ENCODE measurements around the gene ARL5C. TPM values are rescaled to one million over a fixed set of nuclear protein-coding genes. Genes with fewer than 3 reads are reported as not detected.
A peak's percentile ranks its signal among the peaks of the same experiment; 100 is the strongest.
"Not testable (repeated sequence)": the region's sequence is repeated elsewhere in the genome, so short reads cannot be mapped to it uniquely, and the experiment has no call there.

ARL5C gene
- total RNA-seq, 2 donors from 2014 or later = not detected

GRCh38 chr17:39139161-39139511, 26.8 kb downstream of the ARL5C start:
- TF ChIP-seq CTCF (IDR thresholded peaks at IDR 0.05) = no peak
- Histone ChIP-seq H3K36me3 (no peaks in the 10 kb centered on the region), H3K9me3 (no peaks in the 10 kb centered on the region), H3K27me3 (no peaks in the 10 kb centered on the region), H3K4me1 (peaks cover 0 to 10% of the 10 kb centered on the region in 2 donors), H3K27ac (peak overlapping the region in 1 of 2 donors; percentile 17), H3K4me3 (no peak overlapping the region)
- DNase-seq (ENCODE audit: low spot score) = no peak

- Histone ChIP-seq H3K4me3 (no peak overlapping the region), H3K4me1 (peaks cover 0 to 4% of the 10 kb centered on the region in 2 donors), H3K9me3 (no peaks in the 10 kb centered on the region), H3K27ac (peak overlapping the region in 1 of 2 donors; percentile 17), H3K36me3 (no peaks in the 10 kb centered on the region), H3K27me3 (no peaks in the 10 kb centered on the region)
- no peak for DNase-seq (ENCODE audit: low spot score)
- no peak for TF ChIP-seq CTCF (IDR thresholded peaks at IDR 0.05)
These were observed 27.4 kb downstream of the ARL5C start for GRCh38 chr17:39138431-39139160.

GRCh38 chr17:39134878-39135277, 31.1 kb downstream of the ARL5C start:
- no peak for DNase-seq (ENCODE audit: low spot score)
- Histone ChIP-seq H3K4me1 (no peaks in the 10 kb centered on the region), H3K4me3 (no peak overlapping the region), H3K27me3 (no peaks in the 10 kb centered on the region), H3K27ac (no peak overlapping the region), H3K9me3 (no peaks in the 10 kb centered on the region), H3K36me3 (no peaks in the 10 kb centered on the region)
- no peak for TF ChIP-seq CTCF (IDR thresholded peaks at IDR 0.05)

- H3K36me3 ChIP-seq = no peaks in the 10 kb centered on the region
- no peaks in the 10 kb centered on the region for H3K4me1 ChIP-seq
- H3K4me3 ChIP-seq = no peak overlapping the region
- H3K27me3 ChIP-seq = no peaks in the 10 kb centered on the region
- TF ChIP-seq CTCF (IDR thresholded peaks at IDR 0.05) = no peak
- no peaks in the 10 kb centered on the region for H3K9me3 ChIP-seq
- no peak for DNase-seq (ENCODE audit: low spot score)
- peak overlapping the region in 1 of 2 donors; percentile 42 for H3K27ac ChIP-seq
These were observed 33.8 kb downstream of the ARL5C start for GRCh38 chr17:39132192-39132610.

GRCh38 chr17:39131616-39132015, 34.3 kb downstream of the ARL5C start:
- Histone ChIP-seq H3K9me3 (no peaks in the 10 kb centered on the region), H3K4me1 (no peaks in the 10 kb centered on the region), H3K27me3 (no peaks in the 10 kb centered on the region), H3K36me3 (no peaks in the 10 kb centered on the region), H3K27ac (peak overlapping the region in 1 of 2 donors; percentile 31), H3K4me3 (no peak overlapping the region)
- no peak for DNase-seq (ENCODE audit: low spot score)
- TF ChIP-seq CTCF (IDR thresholded peaks at IDR 0.05) = no peak

GRCh38 chr17:39130205-39130604, 35.8 kb downstream of the ARL5C start:
- Histone ChIP-seq H3K4me1 (no peaks in the 10 kb centered on the region), H3K36me3 (no peaks in the 10 kb centered on the region), H3K4me3 (no peak overlapping the region), H3K9me3 (no peaks in the 10 kb centered on the region), H3K27me3 (no peaks in the 10 kb centered on the region), H3K27ac (no peak overlapping the region)
- DNase-seq (ENCODE audit: low spot score) = no peak
- TF ChIP-seq CTCF (IDR thresholded peaks at IDR 0.05) = no peak

GRCh38 chr17:39129544-39129943, 36.4 kb downstream of the ARL5C start:
- not testable (repeated sequence) for H3K9me3 ChIP-seq; H3K4me3 ChIP-seq; H3K27me3 ChIP-seq; DNase-seq (ENCODE audit: low spot score); H3K4me1 ChIP-seq; H3K27ac ChIP-seq; H3K36me3 ChIP-seq
